Endothelial cell (in vitro differentiated cells): ENCODE data around the gene UGT1A4. TPM values are rescaled to one million over a fixed set of nuclear protein-coding genes. Genes with fewer than 3 reads are reported as not detected.

Experiments
- DNase-seq: peaks from one replicate; pipeline ENCODE4 v3.0.0; 2021; ENCODE audit warnings: low spot score
- H3K27ac Mint-ChIP-seq: one replicate; pipeline ENCODE4 v1.8.0; 2021; ENCODE audit warnings: mixed read lengths, inconsistent platforms; ENCODE audit not compliant: unreplicated experiment
- H3K27me3 Mint-ChIP-seq: one replicate; pipeline ENCODE4 v1.8.0; 2021; ENCODE audit warnings: mild to moderate bottlenecking, moderate library complexity, mixed read lengths, inconsistent platforms; ENCODE audit not compliant: unreplicated experiment
- H3K36me3 Mint-ChIP-seq: one replicate; pipeline ENCODE4 v1.8.0; 2021; ENCODE audit warnings: mild to moderate bottlenecking, low read depth, mixed read lengths, inconsistent platforms; ENCODE audit not compliant: unreplicated experiment
- H3K4me1 Mint-ChIP-seq: one replicate; pipeline ENCODE4 v1.8.0; 2021; ENCODE audit warnings: mild to moderate bottlenecking, mixed read lengths, inconsistent platforms; ENCODE audit not compliant: unreplicated experiment
- H3K4me3 Mint-ChIP-seq: one replicate; pipeline ENCODE4 v1.8.0; 2021; ENCODE audit warnings: mild to moderate bottlenecking, mixed read lengths, inconsistent platforms; ENCODE audit not compliant: unreplicated experiment
- H3K9me3 Mint-ChIP-seq: one replicate; pipeline ENCODE4 v1.8.0; 2021; ENCODE audit warnings: mixed read lengths, inconsistent platforms; ENCODE audit not compliant: unreplicated experiment
- total RNA-seq: library from RNA; stranded (reverse); fragmentation: NEBNext Ultra II Directional; extraction: Animal tissue kit (Norgen Biotek cat#: 25700); gene quantifications from one replicate; pipeline ENCODE4 v1.2.1, GENCODE V29; 2021; ENCODE audit not compliant: unreplicated experiment
- TF ChIP-seq, protein P1 (sequence below): fragments of 200-600 bp; sonication (generic); IDR thresholded peaks from one replicate; pipeline ENCODE4 v1.5.0; 2021; ENCODE audit warnings: antibody characterized with exemption; ENCODE audit not compliant: unreplicated experiment

UGT1A4 gene
- total RNA-seq, 1 donor from 2014 or later, result not detected

DNA sequence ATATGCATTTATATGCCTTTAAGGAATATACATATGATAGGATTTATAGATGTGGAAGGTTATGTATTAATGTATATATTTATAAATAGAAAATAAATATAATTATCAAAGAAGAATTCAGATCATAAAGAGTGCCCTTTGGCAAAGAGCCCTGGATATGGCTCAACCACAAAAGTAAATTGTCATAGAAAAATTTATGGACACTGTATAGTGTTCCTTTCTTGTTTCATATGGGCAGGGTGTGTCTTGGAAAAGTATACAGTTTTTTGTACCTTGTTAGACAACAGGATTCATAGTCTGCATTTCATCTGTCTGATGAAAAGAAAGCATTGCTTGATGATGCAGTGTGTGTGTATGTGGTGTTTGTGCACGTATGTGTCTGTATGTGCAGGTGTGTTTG is 33.9 kb upstream of the UGT1A4 start:
- TF ChIP-seq, protein P1, sequence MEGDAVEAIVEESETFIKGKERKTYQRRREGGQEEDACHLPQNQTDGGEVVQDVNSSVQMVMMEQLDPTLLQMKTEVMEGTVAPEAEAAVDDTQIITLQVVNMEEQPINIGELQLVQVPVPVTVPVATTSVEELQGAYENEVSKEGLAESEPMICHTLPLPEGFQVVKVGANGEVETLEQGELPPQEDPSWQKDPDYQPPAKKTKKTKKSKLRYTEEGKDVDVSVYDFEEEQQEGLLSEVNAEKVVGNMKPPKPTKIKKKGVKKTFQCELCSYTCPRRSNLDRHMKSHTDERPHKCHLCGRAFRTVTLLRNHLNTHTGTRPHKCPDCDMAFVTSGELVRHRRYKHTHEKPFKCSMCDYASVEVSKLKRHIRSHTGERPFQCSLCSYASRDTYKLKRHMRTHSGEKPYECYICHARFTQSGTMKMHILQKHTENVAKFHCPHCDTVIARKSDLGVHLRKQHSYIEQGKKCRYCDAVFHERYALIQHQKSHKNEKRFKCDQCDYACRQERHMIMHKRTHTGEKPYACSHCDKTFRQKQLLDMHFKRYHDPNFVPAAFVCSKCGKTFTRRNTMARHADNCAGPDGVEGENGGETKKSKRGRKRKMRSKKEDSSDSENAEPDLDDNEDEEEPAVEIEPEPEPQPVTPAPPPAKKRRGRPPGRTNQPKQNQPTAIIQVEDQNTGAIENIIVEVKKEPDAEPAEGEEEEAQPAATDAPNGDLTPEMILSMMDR, result no peak
- Mint-ChIP-seq H3K4me1 (peaks cover 3% of the 10 kb centered on the region), H3K4me3 (no peak overlapping the region), H3K27ac (no peak overlapping the region), H3K9me3 (no peaks in the 10 kb centered on the region), H3K36me3 (no peaks in the 10 kb centered on the region), H3K27me3 (no peaks in the 10 kb centered on the region)
- no peak for DNase-seq

DNA sequence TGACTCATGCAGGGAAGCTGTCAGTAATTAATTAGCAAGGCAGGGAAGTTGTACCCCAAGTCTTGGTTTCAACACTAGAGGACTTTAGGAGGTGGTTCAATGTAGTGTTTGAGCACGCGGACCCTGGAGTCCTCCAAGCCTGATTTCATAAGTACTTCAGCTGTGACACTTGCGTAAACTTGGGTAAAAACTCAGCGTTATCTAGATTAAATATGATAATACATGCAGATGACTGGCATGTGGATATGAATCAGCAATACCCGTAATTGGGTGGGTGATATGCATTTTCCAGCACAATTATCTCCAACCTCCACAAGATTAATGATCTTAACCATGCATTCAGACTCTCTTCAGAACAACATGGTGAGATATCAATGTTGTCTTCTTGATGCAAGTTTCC is 31.6 kb upstream of the UGT1A4 start:
- Mint-ChIP-seq H3K4me1 (peaks cover 3% of the 10 kb centered on the region), H3K9me3 (no peaks in the 10 kb centered on the region), H3K36me3 (no peaks in the 10 kb centered on the region), H3K27me3 (no peaks in the 10 kb centered on the region), H3K27ac (no peak overlapping the region), H3K4me3 (no peak overlapping the region)
- TF ChIP-seq, protein P1, result no peak
- no peak for DNase-seq

GRCh38 chr2:233688341-233688740 is 30.2 kb upstream of the UGT1A4 start:
- TF ChIP-seq, protein P1, result no peak
- Mint-ChIP-seq H3K36me3 (no peaks in the 10 kb centered on the region), H3K4me3 (no peak overlapping the region), H3K27me3 (no peaks in the 10 kb centered on the region), H3K27ac (no peak overlapping the region), H3K4me1 (peaks cover 3% of the 10 kb centered on the region), H3K9me3 (no peaks in the 10 kb centered on the region)
- no peak for DNase-seq

GRCh38 chr2:233689031-233689430 is 29.5 kb upstream of the UGT1A4 start:
- H3K27ac Mint-ChIP-seq, result no peak overlapping the region
- DNase-seq, result no peak
- no peaks in the 10 kb centered on the region for H3K36me3 Mint-ChIP-seq
- H3K9me3 Mint-ChIP-seq, result no peaks in the 10 kb centered on the region
- TF ChIP-seq, protein P1, result no peak
- peaks cover 3% of the 10 kb centered on the region for H3K4me1 Mint-ChIP-seq
- no peak overlapping the region for H3K4me3 Mint-ChIP-seq
- no peaks in the 10 kb centered on the region for H3K27me3 Mint-ChIP-seq

- TF ChIP-seq, protein P1, result no peak
- no peaks in the 10 kb centered on the region for H3K36me3 Mint-ChIP-seq
- no peak overlapping the region for H3K27ac Mint-ChIP-seq
- no peak overlapping the region for H3K4me3 Mint-ChIP-seq
- H3K4me1 Mint-ChIP-seq, result peaks cover 3% of the 10 kb centered on the region
- no peaks in the 10 kb centered on the region for H3K9me3 Mint-ChIP-seq
- no peaks in the 10 kb centered on the region for H3K27me3 Mint-ChIP-seq
- DNase-seq, result no peak
Measured at GRCh38 chr2:233689501-233689900, 29.0 kb upstream of the UGT1A4 start.
